Sigmoid colon (tissue), 3 donors: ENCODE data around the gene MRPL58.

Source experiments
- CTCF ChIP-seq, 4 experiments: fragments of 450-650 bp in 3 of 4; fragments of 200-600 bp in 1 of 4; IDR thresholded peaks; one replicate each; pipeline ENCODE4 v1.5.1; 2016 to 2019; ENCODE audit warnings: antibody characterized with exemption in 4 of 4, mild to moderate bottlenecking in 3 of 4, moderate library complexity in 2 of 4
- POLR2A ChIP-seq, 2 donors: fragments of 450-650 bp; IDR thresholded peaks; one replicate each; pipeline ENCODE4 v1.6.1; 2016; ENCODE audit warnings: antibody characterized with exemption in 2 of 2, mild to moderate bottlenecking in 2 of 2, moderate library complexity in 2 of 2

- no peak for TF ChIP-seq CTCF (IDR thresholded peaks at IDR 0.05)
- no peak for TF ChIP-seq POLR2A (IDR thresholded peaks at IDR 0.05)
Measured at GRCh38 chr17:75069783-75070182, 57.3 kb downstream of the MRPL58 start.
